ENCODE measurements around the gene CIAO3.

Gene CIAO3

DNA sequence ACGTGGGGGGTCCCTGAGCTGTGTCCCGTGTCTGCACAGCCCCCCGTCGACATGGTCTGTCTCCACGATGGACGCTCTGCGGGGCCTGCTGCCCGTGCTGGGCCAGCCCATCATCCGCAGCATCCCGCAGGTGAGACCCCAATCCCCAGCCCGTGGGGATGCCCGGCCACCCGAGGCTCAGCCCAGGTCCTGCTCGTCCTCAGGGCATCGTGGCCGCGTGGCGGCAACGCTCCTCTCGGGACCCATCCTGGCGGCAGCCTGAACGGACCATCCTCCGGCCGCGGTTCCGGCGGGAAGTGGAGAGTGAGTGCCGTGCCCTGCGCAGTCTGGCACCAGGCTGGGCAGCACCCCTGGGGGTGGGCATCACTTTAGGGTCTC is 24.7 kb upstream of the CIAO3 start:
- ChIA-PET CTCF (no interaction called here), POLR2A (no interaction called here)
- TF ChIP-seq BHLHE40 (IDR thresholded peaks at IDR 0.05; ENCODE audit: borderline replicate concordance), result no peak
- no peak for TF ChIP-seq FOXK2 (IDR thresholded peaks at IDR 0.05)
- TF ChIP-seq ELF4 (IDR thresholded peaks at IDR 0.05), result no peak
- no peak for TF ChIP-seq SUZ12 (IDR thresholded peaks at IDR 0.05)
- TF ChIP-seq FOXA1 (IDR thresholded peaks at IDR 0.05), result no peak
- no peak for TF ChIP-seq LEF1 (IDR thresholded peaks at IDR 0.05; ENCODE audit: borderline replicate concordance)
- TF ChIP-seq L3MBTL2 (conservative IDR thresholded peaks at IDR 0.05), result no peak
- TF ChIP-seq NFRKB (IDR thresholded peaks at IDR 0.05), result no peak
- TF ChIP-seq ZNF384 (IDR thresholded peaks at IDR 0.05), result no peak
- TF ChIP-seq FOXM1 (IDR thresholded peaks at IDR 0.05; ENCODE audit: borderline replicate concordance), result no peak
- DNase-seq (ENCODE audit: extremely low spot score), result no peak

DNA sequence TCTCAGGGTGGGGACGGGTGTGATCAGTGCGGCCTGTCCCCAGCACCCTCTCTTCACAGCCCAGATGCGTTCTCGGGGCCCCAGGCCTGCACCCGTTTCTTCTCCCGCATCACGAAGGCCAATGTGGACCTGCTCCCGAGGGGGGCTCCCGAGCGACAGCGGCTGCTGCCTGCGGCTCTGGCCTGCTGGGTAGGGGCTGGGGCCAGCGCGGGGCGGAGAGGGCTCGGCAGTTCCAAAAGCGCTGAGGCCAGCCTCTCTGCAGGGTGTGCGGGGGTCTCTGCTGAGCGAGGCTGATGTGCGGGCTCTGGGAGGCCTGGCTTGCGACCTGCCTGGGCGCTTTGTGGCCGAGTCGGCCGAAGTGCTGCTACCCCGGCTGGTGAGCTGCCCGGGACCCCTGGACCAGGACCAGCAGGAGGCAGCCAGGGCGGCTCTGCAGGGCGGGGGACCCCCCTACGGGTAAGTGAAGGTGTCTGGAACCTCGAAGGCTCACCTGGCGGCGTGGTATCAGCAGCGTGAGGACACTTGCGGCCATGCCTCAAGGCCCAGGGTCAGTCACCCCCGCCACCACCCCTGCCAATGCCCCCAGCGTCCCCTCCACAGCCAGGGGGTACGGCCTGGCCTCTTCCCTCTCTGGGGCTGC is 24.2 kb upstream of the CIAO3 start:
- no peak for TF ChIP-seq CTBP1 (IDR thresholded peaks at IDR 0.05; ENCODE audit: borderline replicate concordance)
- TF ChIP-seq SP1 (IDR thresholded peaks at IDR 0.05), result no peak
- no peak for TF ChIP-seq FOXA1 (IDR thresholded peaks at IDR 0.05)
- TF ChIP-seq TARDBP (IDR thresholded peaks at IDR 0.05), result no peak
- TF ChIP-seq HDGF (IDR thresholded peaks at IDR 0.05; ENCODE audit: borderline replicate concordance), result no peak
- no peak for TF ChIP-seq BHLHE40 (IDR thresholded peaks at IDR 0.05; ENCODE audit: borderline replicate concordance)
- TF ChIP-seq ELF4 (IDR thresholded peaks at IDR 0.05), result no peak
- TF ChIP-seq FOXM1 (IDR thresholded peaks at IDR 0.05; ENCODE audit: borderline replicate concordance), result no peak
- no peak for TF ChIP-seq LEF1 (IDR thresholded peaks at IDR 0.05; ENCODE audit: borderline replicate concordance)
- no peak for TF ChIP-seq ARNT (IDR thresholded peaks at IDR 0.05)
- TF ChIP-seq, protein P1, sequence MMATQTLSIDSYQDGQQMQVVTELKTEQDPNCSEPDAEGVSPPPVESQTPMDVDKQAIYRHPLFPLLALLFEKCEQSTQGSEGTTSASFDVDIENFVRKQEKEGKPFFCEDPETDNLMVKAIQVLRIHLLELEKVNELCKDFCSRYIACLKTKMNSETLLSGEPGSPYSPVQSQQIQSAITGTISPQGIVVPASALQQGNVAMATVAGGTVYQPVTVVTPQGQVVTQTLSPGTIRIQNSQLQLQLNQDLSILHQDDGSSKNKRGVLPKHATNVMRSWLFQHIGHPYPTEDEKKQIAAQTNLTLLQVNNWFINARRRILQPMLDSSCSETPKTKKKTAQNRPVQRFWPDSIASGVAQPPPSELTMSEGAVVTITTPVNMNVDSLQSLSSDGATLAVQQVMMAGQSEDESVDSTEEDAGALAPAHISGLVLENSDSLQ (IDR thresholded peaks at IDR 0.05), result no peak
- TF ChIP-seq ZNF384 (IDR thresholded peaks at IDR 0.05), result no peak
- no peak for TF ChIP-seq FOXK2 (IDR thresholded peaks at IDR 0.05)
- no peak for TF ChIP-seq NFRKB (IDR thresholded peaks at IDR 0.05)
- POLR2A ChIA-PET, result no interaction called here
- no peak for DNase-seq (ENCODE audit: extremely low spot score)
- CTCF ChIA-PET, result no interaction called here

DNA sequence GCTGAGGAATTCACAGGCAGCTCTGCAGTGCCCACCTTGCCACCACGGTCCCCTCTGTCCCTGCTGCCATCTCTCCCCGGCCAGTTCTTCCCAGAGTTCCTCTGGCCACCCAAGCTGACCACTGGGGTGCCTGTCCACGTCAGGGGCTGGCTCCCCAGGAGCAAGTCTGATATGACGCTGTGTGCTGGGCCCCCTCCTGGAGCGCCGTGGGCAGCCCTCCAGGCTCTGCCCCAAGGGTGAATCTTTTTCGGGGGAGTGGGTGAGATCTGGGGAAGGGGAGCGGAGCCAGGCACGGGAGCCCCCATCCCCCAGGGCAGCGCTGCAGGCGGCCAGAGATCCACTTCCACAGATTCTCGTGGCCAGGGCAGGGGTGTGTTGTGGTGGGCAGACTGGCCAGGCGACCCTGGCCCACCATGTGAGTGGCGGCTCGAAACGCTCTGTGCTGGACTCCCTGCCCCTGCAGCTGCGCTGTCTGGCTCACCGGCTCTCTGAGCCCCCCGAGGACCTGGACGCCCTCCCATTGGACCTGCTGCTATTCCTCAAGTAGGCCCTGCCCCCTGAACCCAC is 23.5 kb upstream of the CIAO3 start:
- no peak for DNase-seq (ENCODE audit: extremely low spot score)
- POLR2A ChIA-PET, result no interaction called here
- TF ChIP-seq ARNT (IDR thresholded peaks at IDR 0.05), result no peak
- TF ChIP-seq ZNF384 (IDR thresholded peaks at IDR 0.05), result no peak
- no peak for TF ChIP-seq NFRKB (IDR thresholded peaks at IDR 0.05)
- TF ChIP-seq L3MBTL2 (conservative IDR thresholded peaks at IDR 0.05), result no peak
- no peak for TF ChIP-seq FOXM1 (IDR thresholded peaks at IDR 0.05; ENCODE audit: borderline replicate concordance)
- CTCF ChIA-PET, result interaction anchor here (0.7 kb wide), 1 partner anchor 52 kb away, joined by 3 read pairs; no protein-coding TSS in a partner anchor

DNA sequence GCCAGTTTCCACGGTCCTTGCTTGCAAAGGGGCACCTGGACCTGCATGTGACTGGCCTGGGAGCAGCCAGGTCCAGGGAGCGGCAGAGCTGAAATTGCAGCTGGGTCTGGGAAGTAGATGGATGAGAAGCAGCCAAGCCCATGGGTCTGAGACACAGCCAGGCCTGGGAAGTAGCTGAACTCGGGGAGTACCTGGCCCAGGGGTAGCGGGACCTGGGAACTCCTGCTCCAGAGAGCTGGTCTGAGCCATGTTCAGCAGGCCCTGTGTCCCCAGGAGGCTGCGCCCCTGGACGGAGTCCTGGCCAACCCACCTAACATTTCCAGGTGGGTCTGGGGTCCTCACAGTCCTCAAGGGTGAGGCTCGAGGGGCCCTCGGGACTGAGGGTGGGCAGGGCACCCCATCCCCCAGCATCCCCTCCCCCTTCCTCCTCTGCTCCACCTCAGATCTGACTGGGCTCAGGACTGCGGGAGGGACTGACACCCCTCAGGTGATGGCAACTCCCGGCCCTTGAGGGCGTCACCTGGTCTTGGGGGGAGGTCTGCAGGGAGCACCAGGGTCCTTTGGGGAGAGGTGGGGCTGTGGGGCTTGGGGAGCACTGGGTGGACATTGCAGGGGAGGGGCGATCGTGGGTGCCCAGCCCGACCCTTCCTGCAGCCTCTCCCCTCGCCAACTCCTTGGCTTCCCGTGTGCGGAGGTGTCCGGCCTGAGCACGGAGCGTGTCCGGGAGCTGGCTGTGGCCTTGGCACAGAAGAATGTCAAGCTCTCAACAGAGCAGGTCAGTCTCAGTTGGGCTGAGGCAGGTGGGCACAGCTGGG is 22.8 kb upstream of the CIAO3 start:
- CTCF ChIA-PET, result interaction anchor here (0.7 kb wide), 1 partner anchor 51 kb away, joined by 3 read pairs; no protein-coding TSS in a partner anchor
- POLR2A ChIA-PET, result no interaction called here
- no peak for TF ChIP-seq SP1 (IDR thresholded peaks at IDR 0.05)
- DNase-seq (ENCODE audit: extremely low spot score), result no peak

DNA sequence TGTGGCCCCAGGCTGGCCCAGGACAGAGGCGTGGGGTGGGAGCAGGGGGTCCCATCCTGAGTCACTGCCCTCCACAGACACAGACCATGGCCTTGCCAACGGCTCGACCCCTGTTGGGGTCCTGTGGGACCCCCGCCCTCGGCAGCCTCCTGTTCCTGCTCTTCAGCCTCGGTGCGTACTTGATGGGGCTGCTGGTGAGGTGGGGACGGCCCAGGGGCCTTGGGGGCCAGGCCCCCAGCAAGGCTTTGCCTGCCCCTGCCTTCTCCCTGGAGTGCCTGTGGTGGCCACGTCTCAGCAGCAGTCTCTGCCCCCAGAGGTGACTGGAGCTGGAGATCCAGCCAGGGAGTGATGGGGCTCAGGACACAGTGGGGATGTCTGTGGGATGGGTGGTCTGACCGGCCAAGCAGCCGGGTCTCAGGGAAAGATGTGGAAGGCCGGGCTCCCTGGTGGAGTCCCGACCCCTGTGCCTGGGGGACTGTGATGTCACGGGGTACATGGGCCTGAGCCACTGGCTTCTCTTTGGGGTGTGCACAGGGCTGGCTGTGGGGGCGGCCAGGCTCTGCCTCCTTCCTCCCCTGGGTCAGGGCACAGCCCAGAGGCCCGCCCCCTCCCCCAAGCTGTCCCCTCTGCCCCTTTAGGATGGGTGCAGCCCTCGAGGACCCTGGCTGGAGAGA is 21.9 kb upstream of the CIAO3 start:
- ChIA-PET POLR2A (no interaction called here), CTCF (no interaction called here)
- TF ChIP-seq FOXK2 (IDR thresholded peaks at IDR 0.05), result no peak
- TF ChIP-seq FOXA1 (IDR thresholded peaks at IDR 0.05), result no peak
- TF ChIP-seq NFRKB (IDR thresholded peaks at IDR 0.05), result no peak
- TF ChIP-seq ELF4 (IDR thresholded peaks at IDR 0.05), result no peak
- TF ChIP-seq, protein P1 (IDR thresholded peaks at IDR 0.05), result no peak
- no peak for DNase-seq (ENCODE audit: extremely low spot score)

DNA sequence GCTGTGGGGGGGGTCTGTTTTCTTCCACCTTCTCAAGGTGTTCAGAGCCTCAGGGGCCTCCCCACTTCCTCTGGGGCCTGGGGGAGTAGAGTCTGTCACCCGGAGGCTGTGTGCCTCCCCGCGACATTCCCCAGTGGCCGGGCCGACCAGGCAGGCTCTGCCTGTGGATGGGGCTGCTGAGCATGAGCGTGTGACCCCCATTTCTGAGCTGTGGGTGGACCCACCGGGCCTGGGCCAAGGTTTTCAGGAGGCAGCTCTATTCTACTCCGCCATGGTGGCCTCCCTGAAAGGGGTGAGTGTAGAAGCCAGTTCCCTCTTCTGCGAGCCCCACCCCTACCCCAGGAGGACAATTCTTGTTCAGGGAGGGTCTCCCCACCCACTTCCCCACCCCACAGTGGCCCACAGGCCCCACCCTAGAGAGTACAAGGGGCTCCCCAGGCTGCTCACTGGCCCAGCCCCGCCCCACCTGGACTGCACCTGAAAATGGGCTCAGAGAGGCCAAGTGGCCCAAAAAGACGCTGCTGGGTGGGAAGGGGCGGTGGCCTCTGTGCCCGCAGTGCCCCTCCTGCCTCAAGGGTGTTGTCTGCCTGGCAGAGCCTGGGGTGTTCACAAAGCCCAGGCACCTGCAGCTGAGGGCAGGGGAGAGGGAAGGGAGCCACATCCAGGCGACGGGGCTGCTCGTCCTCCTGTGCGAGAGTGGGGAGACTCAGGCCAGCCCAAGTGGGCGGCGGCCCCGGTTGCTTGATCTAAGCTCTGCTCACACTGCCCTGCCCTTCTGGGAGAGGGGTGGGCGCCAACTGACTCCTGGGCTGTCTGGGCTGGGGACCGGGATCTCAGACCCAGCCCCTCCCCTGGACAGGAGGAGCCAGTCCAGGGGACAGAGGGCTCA is 21.1 kb upstream of the CIAO3 start:
- ChIA-PET POLR2A (interaction anchor here (1.3 kb wide), 1 partner anchor 21 kb away, joined by 4 read pairs; the partner anchor contains the start of gene CIAO3), CTCF (no interaction called here)
- no peak for DNase-seq (ENCODE audit: extremely low spot score)
- TF ChIP-seq L3MBTL2 (conservative IDR thresholded peaks at IDR 0.05), result no peak
- no peak for TF ChIP-seq FOXA1 (IDR thresholded peaks at IDR 0.05)
